B cell (primary cell): ENCODE measurements around the gene RNF11. TPM values are rescaled to one million over a fixed set of nuclear protein-coding genes. Genes with fewer than 3 reads are reported as not detected.
"Not testable (repeated sequence)": the region's sequence is repeated elsewhere in the genome, so short reads cannot be mapped to it uniquely, and the experiment has no call there.

Experiments used
- ATAC-seq: fragments of 200-7000 bp; cut with Tn5 transposase; one replicate; pipeline ENCODE4 v1.10.0; 2021; ENCODE audit warnings: low read depth, mild to moderate bottlenecking, moderate number of reproducible peaks, moderate library complexity
- CTCF ChIA-PET: fragments of 350-600 bp; sonication (Branson Sonifier 250); formaldehyde crosslinking; loops from one replicate; lab custom pipeline; 2021; ENCODE audit warnings: antibody characterized with exemption, inconsistent platforms; lab: Charles Lee
- POLR2A ChIA-PET: fragments of 350-600 bp; sonication (Branson Sonifier 250); formaldehyde crosslinking; loops from one replicate; lab custom pipeline; 2021; ENCODE audit warnings: antibody characterized with exemption; lab: Charles Lee
- DNase-seq: peaks from one replicate; pipeline ENCODE4 v3.0.0; 2013
- H2AFZ ChIP-seq: 2 replicates; pipeline ENCODE4 v1.6.1; 2012; ENCODE audit warnings: mild to moderate bottlenecking, low read depth, low read length; ENCODE audit not compliant: insufficient read depth, poor library complexity, severe bottlenecking
- H3K27ac ChIP-seq, 2 donors: 1 replicate in 1 of 2; 2 replicates in 1 of 2; pipeline ENCODE4 v1.5.1; 2012 to 2013; ENCODE audit warnings: low read length in 2 of 2, mild to moderate bottlenecking in 2 of 2, moderate library complexity in 1 of 2
- H3K27me3 ChIP-seq, 4 experiments: fragments of 200-600 bp in 1 of 4; sonication (generic) in 1 of 4; replicated peaks in 1 of 4; 1 replicate in 2 of 4; 2 replicates in 2 of 4; pipeline versions ENCODE4 v1.6.1 to v1.7.0; 2013 to 2016; ENCODE audit warnings: low read length in 3 of 4, mild to moderate bottlenecking in 2 of 4, mixed read lengths in 1 of 4, moderate library complexity in 1 of 4; ENCODE audit not compliant: insufficient read depth in 4 of 4, control insufficient read depth in 3 of 4; ENCODE audit errors: control extremely low read depth in 1 of 4
- H3K36me3 ChIP-seq, 2 experiments: replicated peaks in 1 of 2; 1 replicate in 1 of 2; 2 replicates in 1 of 2; pipeline versions ENCODE4 v1.6.1 to v1.7.1; 2013; ENCODE audit warnings: low read length in 1 of 2; ENCODE audit not compliant: insufficient read depth in 2 of 2, control insufficient read depth in 1 of 2; ENCODE audit errors: control extremely low read depth in 1 of 2, extremely low read depth in 1 of 2
- H3K4me1 ChIP-seq, 2 donors: fragments of 200-600 bp in 1 of 2; sonication (generic) in 1 of 2; 1 replicate in 1 of 2; 2 replicates in 1 of 2; pipeline versions ENCODE4 v1.5.1 to v1.6.1; 2013 to 2017; ENCODE audit warnings: low read length in 2 of 2; ENCODE audit not compliant: control insufficient read depth in 2 of 2, insufficient read depth in 2 of 2
- H3K4me2 ChIP-seq: replicated peaks from 2 replicates; pipeline ENCODE3; 2012; ENCODE audit warnings: mild to moderate bottlenecking, low read depth, low read length; ENCODE audit not compliant: poor library complexity, severe bottlenecking
- H3K4me3 ChIP-seq, 5 experiments: fragments of 200-600 bp in 1 of 5; sonication (generic) in 1 of 5; 1 replicate in 3 of 5; 2 replicates in 2 of 5; pipeline versions ENCODE4 v1.5.1 to v1.7.0; 2011 to 2016; ENCODE audit warnings: low read length in 4 of 5, mild to moderate bottlenecking in 4 of 5, low read depth in 2 of 5, control low read depth in 1 of 5, moderate library complexity in 1 of 5; ENCODE audit not compliant: insufficient read depth in 1 of 5; ENCODE audit errors: control extremely low read depth in 1 of 5, extremely low read depth in 1 of 5
- H3K79me2 ChIP-seq: fragments of 200-600 bp; sonication (generic); one replicate; pipeline ENCODE4 v1.6.0; 2016; ENCODE audit warnings: low read length; ENCODE audit not compliant: control insufficient read depth, insufficient read depth
- H3K9ac ChIP-seq: fragments of 200-600 bp; sonication (generic); 2 replicates; pipeline ENCODE4 v1.6.1; 2017; ENCODE audit warnings: mild to moderate bottlenecking, low read length, moderate library complexity
- H3K9me3 ChIP-seq, 3 donors: one replicate each; pipeline versions ENCODE4 v1.6.1 to v1.7.1; 2013; ENCODE audit warnings: low read length in 2 of 3; ENCODE audit not compliant: control insufficient read depth in 2 of 3, insufficient read depth in 1 of 3; ENCODE audit errors: control extremely low read depth in 1 of 3
- H4K20me1 ChIP-seq: 2 replicates; pipeline ENCODE4 v1.6.0; 2012; ENCODE audit warnings: mild to moderate bottlenecking, low read length; ENCODE audit not compliant: insufficient read depth, control insufficient read depth, poor library complexity, severe bottlenecking
- H3K27ac Mint-ChIP-seq: one replicate; pipeline ENCODE4 v1.8.0; 2021; ENCODE audit warnings: mixed read lengths
- H3K27me3 Mint-ChIP-seq: one replicate; pipeline ENCODE4 v1.8.0; 2021; ENCODE audit warnings: mixed read lengths
- H3K4me1 Mint-ChIP-seq: one replicate; pipeline ENCODE4 v1.8.0; 2021; ENCODE audit warnings: mixed read lengths
- H3K4me3 Mint-ChIP-seq: one replicate; pipeline ENCODE4 v1.8.0; 2021; ENCODE audit warnings: mixed read lengths
- H3K9me3 Mint-ChIP-seq: one replicate; pipeline ENCODE4 v1.8.0; 2022; ENCODE audit warnings: mixed read lengths; ENCODE audit not compliant: insufficient read depth
- EZH2 ChIP-seq: IDR thresholded peaks from 2 replicates; pipeline ENCODE4 v1.6.1; 2012; ENCODE audit warnings: borderline replicate concordance, low read depth, mild to moderate bottlenecking, moderate library complexity, low read length; ENCODE audit not compliant: insufficient read depth, poor library complexity, severe bottlenecking
- WGBS: methylation state at CpG from one replicate; pipeline ENCODE4 v1.1.5; 2013; ENCODE audit warnings: missing lambda C conversion rate; ENCODE audit not compliant: insufficient coverage; 5-methylcytosine and 5-hydroxymethylcytosine counted together
- intact Hi-C: fragments of 100-400 bp; cut with micrococcal nuclease; formaldehyde crosslinking; loops from one replicate; pipeline ENCODE4 v1.10.0; 2022
- polyA plus RNA-seq: library from polyadenylated mRNA; depleted of rRNA; stranded (reverse); fragments of >200 nt; gene quantifications from 2 replicates; pipeline ENCODE4 v1.2.3, GENCODE V29; 2012
- total RNA-seq, 2 donors: library from RNA; stranded (reverse); fragments of 120-200 nt in 1 of 2; gene quantifications; 1 replicate in 1 of 2; 2 replicates in 1 of 2; pipeline versions ENCODE4 v1.2.3 to v1.2.4, GENCODE V29; 2013 to 2022
- TF ChIP-seq, protein P1 (sequence below): fragments of 200-600 bp; IDR thresholded peaks from one replicate; pipeline ENCODE4 v1.8.0; 2022; ENCODE audit warnings: antibody characterized with exemption, mild to moderate bottlenecking

The RNF11 gene
- total and polyA plus RNA-seq, 2 donors (not counting 1 experiment from before 2014, with no cell fraction given): 10.0 to 20.6 TPM

GRCh38 chr1:51231896-51232295, 4.2 kb upstream of the RNF11 start:
- peaks cover 19 to 27% of the 10 kb centered on the region in 2 donors for H3K4me1 ChIP-seq
- no peak overlapping the region for H3K4me2 ChIP-seq
- ChIA-PET CTCF (interaction anchor here (1.0 kb wide), 1 partner anchor 65 kb away, joined by 4 read pairs; no protein-coding TSS in a partner anchor), POLR2A (interaction anchor here (0.7 kb wide), 1 partner anchor 126 kb away, joined by 4 read pairs; no protein-coding TSS in a partner anchor)
- no peak overlapping the region for H3K4me3 Mint-ChIP-seq
- H3K4me3 ChIP-seq: no peak overlapping the region
- DNase-seq (no peak), ATAC-seq (no peak)
- H3K27me3 Mint-ChIP-seq: peaks cover 25% of the 10 kb centered on the region
- no peak overlapping the region for H3K9ac ChIP-seq
- H3K27ac Mint-ChIP-seq: no peak overlapping the region
- peaks cover 0 to 14% (median 1%) of the 10 kb centered on the region in 4 experiments for H3K27me3 ChIP-seq
- peaks cover 16% of the 10 kb centered on the region for H4K20me1 ChIP-seq
- peaks cover 19% of the 10 kb centered on the region for H3K4me1 Mint-ChIP-seq
- H2AFZ ChIP-seq: no peak overlapping the region
- no peak for TF ChIP-seq EZH2
- TF ChIP-seq, protein P1, sequence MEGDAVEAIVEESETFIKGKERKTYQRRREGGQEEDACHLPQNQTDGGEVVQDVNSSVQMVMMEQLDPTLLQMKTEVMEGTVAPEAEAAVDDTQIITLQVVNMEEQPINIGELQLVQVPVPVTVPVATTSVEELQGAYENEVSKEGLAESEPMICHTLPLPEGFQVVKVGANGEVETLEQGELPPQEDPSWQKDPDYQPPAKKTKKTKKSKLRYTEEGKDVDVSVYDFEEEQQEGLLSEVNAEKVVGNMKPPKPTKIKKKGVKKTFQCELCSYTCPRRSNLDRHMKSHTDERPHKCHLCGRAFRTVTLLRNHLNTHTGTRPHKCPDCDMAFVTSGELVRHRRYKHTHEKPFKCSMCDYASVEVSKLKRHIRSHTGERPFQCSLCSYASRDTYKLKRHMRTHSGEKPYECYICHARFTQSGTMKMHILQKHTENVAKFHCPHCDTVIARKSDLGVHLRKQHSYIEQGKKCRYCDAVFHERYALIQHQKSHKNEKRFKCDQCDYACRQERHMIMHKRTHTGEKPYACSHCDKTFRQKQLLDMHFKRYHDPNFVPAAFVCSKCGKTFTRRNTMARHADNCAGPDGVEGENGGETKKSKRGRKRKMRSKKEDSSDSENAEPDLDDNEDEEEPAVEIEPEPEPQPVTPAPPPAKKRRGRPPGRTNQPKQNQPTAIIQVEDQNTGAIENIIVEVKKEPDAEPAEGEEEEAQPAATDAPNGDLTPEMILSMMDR: no peak
- H3K36me3 ChIP-seq: no peaks in the 10 kb centered on the region
- peaks cover 13% of the 10 kb centered on the region for H3K79me2 ChIP-seq
- intact Hi-C loops: loop anchor here (10.0 kb wide), 2 partner anchors 643 to 1473 kb away; partner anchors contain the start of gene NRDC
- no peaks in the 10 kb centered on the region for H3K9me3 Mint-ChIP-seq
- H3K27ac ChIP-seq: no peak overlapping the region
- no peaks in the 10 kb centered on the region for H3K9me3 ChIP-seq

- ATAC-seq, POLR2A ChIA-PET, H3K27me3 ChIP-seq, H3K36me3 ChIP-seq, H3K9me3 ChIP-seq, DNase-seq, H2AFZ ChIP-seq, H3K9me3 Mint-ChIP-seq: not testable (repeated sequence)
- CTCF ChIA-PET: interaction anchor here (1.3 kb wide), 1 partner anchor 35 kb away, joined by 3 read pairs; no protein-coding TSS in a partner anchor
- H3K4me2 ChIP-seq: peak overlapping the region; percentile 96
- peaks cover 35% of the 10 kb centered on the region for H3K79me2 ChIP-seq
- peaks cover 16% of the 10 kb centered on the region for H4K20me1 ChIP-seq
- Mint-ChIP-seq H3K27ac (peak overlapping the region; percentile 53), H3K27me3 (peaks cover 14% of the 10 kb centered on the region), H3K4me1 (peaks cover 21% of the 10 kb centered on the region), H3K4me3 (peak overlapping the region; percentile 94)
- H3K9ac ChIP-seq: peak overlapping the region; percentile 95
- H3K27ac ChIP-seq: peak overlapping the region in 1 of 2 donors; percentile 40
- intact Hi-C loops: loop anchor here (10.0 kb wide), 2 partner anchors 641 to 1471 kb away; partner anchors contain the start of gene NRDC
- TF ChIP-seq, protein P1: peak; percentile 32
- no CpG with 5 or more reads among the region's 7 CpGs for WGBS
- H3K4me3 ChIP-seq: peak overlapping the region in 3 of 5 experiments; percentile 47 to 96 (median 72)
- peaks cover 29 to 39% of the 10 kb centered on the region in 2 donors for H3K4me1 ChIP-seq
Observed at GRCh38 chr1:51234236-51234635, 1.8 kb upstream of the RNF11 start.
